GM23338 (cell line): ENCODE data around the gene ZNF318.

Experiments
- CTCF ChIP-seq, 2 experiments: fragments of 200-600 bp in 1 of 2; sonication (generic) in 1 of 2; conservative IDR thresholded peaks; 2 replicates each; pipeline versions ENCODE4 v1.5.1 to v1.6.1; 2016 to 2017; ENCODE audit warnings: antibody characterized with exemption in 2 of 2, low read depth in 2 of 2, mild to moderate bottlenecking in 2 of 2, moderate library complexity in 1 of 2
- EZH2 ChIP-seq: fragments of 200-600 bp; sonication (generic); IDR thresholded peaks from one replicate; pipeline ENCODE4 v1.8.0; 2017; ENCODE audit warnings: antibody characterized with exemption, mild to moderate bottlenecking, low read depth; ENCODE audit not compliant: unreplicated experiment
- JUNB ChIP-seq: IDR thresholded peaks from one replicate; pipeline ENCODE4 v1.6.1; 2016; ENCODE audit warnings: antibody characterized with exemption; ENCODE audit not compliant: unreplicated experiment
- POLR2AphosphoS5 ChIP-seq: IDR thresholded peaks from 2 replicates; pipeline ENCODE4 v1.6.1; 2016; ENCODE audit warnings: antibody characterized with exemption, low read depth

GRCh38 chr6:43347021-43347420 lies 22.4 kb downstream of the ZNF318 start:
- TF ChIP-seq CTCF (conservative IDR thresholded peaks at IDR 0.05; ENCODE audit: low read depth in 2 of 2) (no peak), EZH2 (no peak), JUNB (no peak), POLR2AphosphoS5 (no peak)
